Daoy (cell line): ENCODE measurements around the gene CHST11. TPM values are rescaled to one million over a fixed set of nuclear protein-coding genes. Genes with fewer than 3 reads are reported as not detected.

Experiments
- DNase-seq: peaks from one replicate; pipeline ENCODE4 v3.0.0-alpha.2; 2015; ENCODE audit warnings: low read depth
- total RNA-seq: library from RNA; depleted of rRNA; stranded (reverse); fragments of >200 nt; shearing (Covaris generic); gene quantifications from 2 replicates; pipeline ENCODE4 v1.2.3, GENCODE V29; 2014

Gene CHST11
- total RNA-seq, 1 experiment from 2014 or later: 37.8 TPM

- DNase-seq: no peak
Observed at GRCh38 chr12:104673294-104673693, 216.5 kb downstream of the CHST11 start.

GRCh38 chr12:104673696-104674482 lies 217.1 kb downstream of the CHST11 start:
- DNase-seq: no peak

GRCh38 chr12:104676636-104677035 lies 219.9 kb downstream of the CHST11 start:
- DNase-seq: no peak

GRCh38 chr12:104677441-104678089 lies 220.8 kb downstream of the CHST11 start:
- DNase-seq: no peak

- no peak for DNase-seq
Observed at GRCh38 chr12:104680070-104680469, 223.3 kb downstream of the CHST11 start.

GRCh38 chr12:104680491-104680890 lies 223.7 kb downstream of the CHST11 start:
- no peak for DNase-seq

- no peak for DNase-seq
Observed at GRCh38 chr12:104681012-104681690, 224.4 kb downstream of the CHST11 start.

GRCh38 chr12:104682790-104683279 lies 226.1 kb downstream of the CHST11 start:
- no peak for DNase-seq

- no peak for DNase-seq
Observed at GRCh38 chr12:104683831-104684503, 227.2 kb downstream of the CHST11 start.

GRCh38 chr12:104684884-104685283 lies 228.1 kb downstream of the CHST11 start:
- DNase-seq: no peak

- no peak for DNase-seq
Observed at GRCh38 chr12:104685366-104685765, 228.6 kb downstream of the CHST11 start.

- peak; percentile 47 for DNase-seq
Observed at GRCh38 chr12:104686196-104686595, 229.4 kb downstream of the CHST11 start.

- no peak for DNase-seq
Observed at GRCh38 chr12:104687823-104688573, 231.2 kb downstream of the CHST11 start.

GRCh38 chr12:104689635-104690034 lies 232.9 kb downstream of the CHST11 start:
- no peak for DNase-seq

- no peak for DNase-seq
Observed at GRCh38 chr12:104691721-104692556, 235.2 kb downstream of the CHST11 start.

GRCh38 chr12:104692557-104693218 lies 235.9 kb downstream of the CHST11 start:
- no peak for DNase-seq

- no peak for DNase-seq
Observed at GRCh38 chr12:104693493-104693892, 236.7 kb downstream of the CHST11 start.

GRCh38 chr12:104694161-104694560 lies 237.4 kb downstream of the CHST11 start:
- peak; percentile 34 for DNase-seq

GRCh38 chr12:104694711-104695110 lies 238.0 kb downstream of the CHST11 start:
- DNase-seq: no peak
